ENCODE measurements around the gene ARL8B. TPM values are rescaled to one million over a fixed set of nuclear protein-coding genes. Genes with fewer than 3 reads are reported as not detected.

ARL8B gene
- polyA plus RNA-seq, 1 of the 3 experiments (the other 2 are of a cell fraction) = 21.9 TPM

GRCh38 chr3:5103743-5104142 is 18.3 kb upstream of the ARL8B start:
- CTCF ChIA-PET = interaction anchor here (1.1 kb wide), 1 partner anchor 11 kb away, joined by 5 read pairs; no protein-coding TSS in a partner anchor
- Histone ChIP-seq H3K9me2 (no peaks in the 10 kb centered on the region), H3K79me2 (ENCODE audit: insufficient read depth) (no peaks in the 10 kb centered on the region), H3K4me3 (ENCODE audit: low read depth in 2 of 2, low read length in 1 of 2) (no peak overlapping the region), H3K36me3 (replicated peaks in 1 of 2; ENCODE audit: control insufficient read depth in 1 of 2, insufficient read depth in 2 of 2, low read length in 1 of 2) (no peaks in the 10 kb centered on the region), H3K9ac (no peak overlapping the region), H3K27ac (ENCODE audit: low read depth in 2 of 2, low read length in 1 of 2) (no peak overlapping the region), H4K20me1 (ENCODE audit: insufficient read depth) (no peaks in the 10 kb centered on the region), H2AFZ (ENCODE audit: low read depth) (no peak overlapping the region), H3F3A (replicated peaks; ENCODE audit: insufficient read depth) (no peaks in the 10 kb centered on the region), H3K27me3 (ENCODE audit: insufficient read depth) (no peaks in the 10 kb centered on the region), H3K9me3 (no peaks in the 10 kb centered on the region), H3K4me2 (no peak overlapping the region), H3K4me1 (ENCODE audit: control insufficient read depth in 1 of 2, insufficient read depth in 2 of 2, low read depth in 1 of 2, low read length in 1 of 2) (no peaks in the 10 kb centered on the region)
- POLR2A ChIA-PET = no interaction called here
- DNase-seq = no peak
- TF ChIP-seq TAF1 (IDR thresholded peaks at IDR 0.05; ENCODE audit: borderline replicate concordance, low read depth, low read length) (no peak), POLR2AphosphoS5 (IDR thresholded peaks at IDR 0.05; ENCODE audit: low read depth, low read length) (no peak), SIN3A (IDR thresholded peaks at IDR 0.05; ENCODE audit: borderline replicate concordance, low read depth, low read length) (no peak), ELF1 (IDR thresholded peaks at IDR 0.05) (no peak), TCF12 (IDR thresholded peaks at IDR 0.05) (no peak), TEAD4 (IDR thresholded peaks at IDR 0.05; ENCODE audit: borderline replicate concordance, insufficient read depth) (no peak), USF2 (IDR thresholded peaks at IDR 0.05; ENCODE audit: borderline replicate concordance, low read depth, low read length) (no peak), YY1 (IDR thresholded peaks at IDR 0.05; ENCODE audit: low read depth) (no peak), MAX (IDR thresholded peaks at IDR 0.05; ENCODE audit: low read depth) (no peak), JUND (IDR thresholded peaks at IDR 0.05) (no peak), MXI1 (IDR thresholded peaks at IDR 0.05; ENCODE audit: low read depth, low read length) (no peak), USF1 (IDR thresholded peaks at IDR 0.05; ENCODE audit: borderline replicate concordance, low read depth) (no peak), PBX3 (IDR thresholded peaks at IDR 0.05) (no peak), EP300 (IDR thresholded peaks at IDR 0.05; ENCODE audit: borderline replicate concordance in 1 of 2, low read depth in 1 of 2, low read length in 1 of 2) (no peak), RAD21 (IDR thresholded peaks at IDR 0.05; ENCODE audit: low read length) (no peak), IRF3 (IDR thresholded peaks at IDR 0.05; ENCODE audit: low read depth, low read length) (no peak), SMC3 (IDR thresholded peaks at IDR 0.05; ENCODE audit: low read depth, low read length) (no peak), GATA2 (CRISPR knock-in tag; IDR thresholded peaks at IDR 0.05) (no peak), FOXJ3 (CRISPR knock-in tag; IDR thresholded peaks at IDR 0.05) (no peak)
- WGBS (ENCODE audit: low lambda C conversion rate) = 78% methylated on average over 3 of the region's 3 CpGs
